Heart left ventricle (tissue), 16 donors: ENCODE data around the gene PLIN5. TPM values are rescaled to one million over a fixed set of nuclear protein-coding genes. Genes with fewer than 3 reads are reported as not detected.

ENCODE experiments used
- ATAC-seq, 4 donors: fragments of 200-7000 bp; cut with Tn5 transposase; one replicate each; pipeline ENCODE4 v1.9.1; 2020 to 2022; ENCODE audit warnings: moderate library complexity in 4 of 4, mild to moderate bottlenecking in 3 of 4, moderate number of reproducible peaks in 1 of 4
- DNase-seq, 5 donors: peaks; one replicate each; pipeline ENCODE4 v3.0.0-alpha.2; 2020
- H3K27ac ChIP-seq, 12 donors: fragments of 200-600 bp; sonication (generic) in 4 of 12; one replicate each; pipeline versions ENCODE4 v1.5.0 to v1.8.0; 2016 to 2022; ENCODE audit warnings: mild to moderate bottlenecking in 2 of 12
- H3K27me3 ChIP-seq, 9 donors: fragments of 200-600 bp; sonication (generic) in 2 of 9; one replicate each; pipeline versions ENCODE4 v1.5.1 to v1.8.0; 2016 to 2022; ENCODE audit warnings: mild to moderate bottlenecking in 3 of 9
- H3K36me3 ChIP-seq, 9 donors: fragments of 200-600 bp; sonication (generic) in 2 of 9; one replicate each; pipeline versions ENCODE4 v1.5.0 to v1.8.0; 2018 to 2022; ENCODE audit warnings: mild to moderate bottlenecking in 2 of 9
- H3K4me1 ChIP-seq, 12 donors: fragments of 200-600 bp; sonication (generic) in 4 of 12; one replicate each; pipeline versions ENCODE4 v1.5.0 to v1.8.0; 2016 to 2022; ENCODE audit warnings: mild to moderate bottlenecking in 3 of 12
- H3K4me3 ChIP-seq, 12 donors: fragments of 200-600 bp; sonication (generic) in 4 of 12; one replicate each; pipeline versions ENCODE4 v1.5.0 to v1.8.0; 2017 to 2022; ENCODE audit warnings: mild to moderate bottlenecking in 9 of 12, moderate library complexity in 4 of 12
- H3K9me3 ChIP-seq, 12 donors: fragments of 200-600 bp; sonication (generic) in 4 of 12; one replicate each; pipeline versions ENCODE4 v1.5.0 to v1.8.0; 2016 to 2022; ENCODE audit warnings: mild to moderate bottlenecking in 1 of 12
- POLR2A ChIP-seq, 2 donors: fragments of 450-650 bp; IDR thresholded peaks; one replicate each; pipeline ENCODE4 v1.6.1; 2017; ENCODE audit warnings: antibody characterized with exemption in 2 of 2, mild to moderate bottlenecking in 2 of 2, moderate library complexity in 2 of 2
- WGBS, 4 donors: extraction: QIAGEN DNeasy Blood & Tissue Kit in 2 of 4; methylation state at CpG; one replicate each; pipeline versions ENCODE4 v1.1.5 to v1.1.7; 2013 to 2018; 5-methylcytosine and 5-hydroxymethylcytosine counted together
- intact Hi-C, 10 donors: fragments of 100-400 bp; cut with DNase I; formaldehyde crosslinking; loops; one replicate each; pipeline versions ENCODE4 v1.11.1 to v1.14.2; 2022
- long read RNA-seq, 3 donors: library from polyadenylated mRNA; unstranded; transcript quantifications; one replicate each; pipeline ENCODE4 v2.0.0, GENCODE V29; 2020 to 2021
- polyA plus RNA-seq, 2 donors: library from polyadenylated mRNA; stranded (reverse); fragments of 200-250 nt; gene quantifications; one replicate each; pipeline ENCODE4 v1.2.3, GENCODE V29; 2013
- total RNA-seq, 9 donors: library from RNA; depleted of rRNA in 2 of 9; stranded (reverse); fragments of >200 nt in 2 of 9; fragmentation: NEBNext Ultra II Directional in 3 of 9; extraction: Animal tissue kit (Norgen Biotek cat#: 25700) in 3 of 9; gene quantifications; one replicate each; pipeline versions ENCODE4 v1.1.0 to v1.2.4, GENCODE V29; 2016 to 2023
- TF ChIP-seq, protein P1 (sequence below), 12 donors: fragments of 200-600 bp; sonication (generic) in 4 of 12; IDR thresholded peaks; one replicate each; pipeline versions ENCODE4 v1.5.0 to v1.8.0; 2018 to 2022; ENCODE audit warnings: antibody characterized with exemption in 12 of 12, mild to moderate bottlenecking in 5 of 12
- donor health status: ischemic (EF 13 %, LVEDD 7.1; RV severe dilation, severe dysfunction).
- donor health status: healthy with polysubstance abuse.
- donor health status: DM: no; HTN: yes; CAD: no.
- donor health status: DM: no; HTN: no; CAD: no.
- donor health status: ischemic (EF 25% LVEDD 6.9; RV normal size, moderate dysfunction).
- donor health status: ischemic (EF 25% LVEDD 5.7; RV mildly dilated, moderate dysfunction).
- donor health status: healthy.
- donor health status: DM: yes; HTN: yes; CAD: no.
- donor health status: ischemic (EF 35%, LVEDD 5.7; RV mildly dilated, moderate dysfunction).
- donor health status: nonischemic (EF 11% LVEDD 7.7; RV severe dilation, severe dysfunction).
- donor health status: DM: yes; HTN: yes; CAD: no.
- donor health status: PGD.
- donor health status: ischemic (EF 29% LVEDD 5.4; RV normal size, mild dysfunction).
- donor health status: nonischemic (EF 23%, LVEDD 6.1; RV moderate dilation, normal function).

The PLIN5 gene, protein sequence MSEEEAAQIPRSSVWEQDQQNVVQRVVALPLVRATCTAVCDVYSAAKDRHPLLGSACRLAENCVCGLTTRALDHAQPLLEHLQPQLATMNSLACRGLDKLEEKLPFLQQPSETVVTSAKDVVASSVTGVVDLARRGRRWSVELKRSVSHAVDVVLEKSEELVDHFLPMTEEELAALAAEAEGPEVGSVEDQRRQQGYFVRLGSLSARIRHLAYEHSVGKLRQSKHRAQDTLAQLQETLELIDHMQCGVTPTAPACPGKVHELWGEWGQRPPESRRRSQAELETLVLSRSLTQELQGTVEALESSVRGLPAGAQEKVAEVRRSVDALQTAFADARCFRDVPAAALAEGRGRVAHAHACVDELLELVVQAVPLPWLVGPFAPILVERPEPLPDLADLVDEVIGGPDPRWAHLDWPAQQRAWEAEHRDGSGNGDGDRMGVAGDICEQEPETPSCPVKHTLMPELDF
- 10 to 100 TPM; 26.0 to 88.6 (median 42.7) TPM for total RNA-seq
- 10 to 100 TPM; 17.5 to 65.0 TPM for polyA plus RNA-seq
- long read RNA-seq, donor 1, transcript PLIN5-204 (3 exons, 508 nt), result minor isoform, 7 of 362 reads
- long read RNA-seq, donor 1, transcript PLIN5-202 (2 exons, 907 nt), result minor isoform, 5 of 362 reads
- long read RNA-seq, donor 1, transcript PLIN5-201 (8 exons, 2,470 nt), result major isoform, 233 of 362 reads
- long read RNA-seq, donor 1, partial matches to known transcripts, result 13 of 362 reads
- long read RNA-seq, donor 1, other reads (novel, unspliced or antisense), result 103 of 362 reads
- long read RNA-seq, donor 2, transcript PLIN5-201 (8 exons, 2,470 nt), result major isoform, 712 of 987 reads
- long read RNA-seq, donor 2, transcript PLIN5-202 (2 exons, 907 nt), result minor isoform, 9 of 987 reads
- long read RNA-seq, donor 2, transcript PLIN5-204 (3 exons, 508 nt), result minor isoform, 5 of 987 reads
- long read RNA-seq, donor 2, partial matches to known transcripts, result 25 of 987 reads
- long read RNA-seq, donor 2, other reads (novel, unspliced or antisense), result 234 of 987 reads
- long read RNA-seq, donor 3, transcript PLIN5-201 (8 exons, 2,470 nt), result major isoform, 71 of 121 reads
- long read RNA-seq, donor 3, partial matches to known transcripts, result 1 of 121 reads
- long read RNA-seq, donor 3, other reads (novel, unspliced or antisense), result 46 of 121 reads

DNA sequence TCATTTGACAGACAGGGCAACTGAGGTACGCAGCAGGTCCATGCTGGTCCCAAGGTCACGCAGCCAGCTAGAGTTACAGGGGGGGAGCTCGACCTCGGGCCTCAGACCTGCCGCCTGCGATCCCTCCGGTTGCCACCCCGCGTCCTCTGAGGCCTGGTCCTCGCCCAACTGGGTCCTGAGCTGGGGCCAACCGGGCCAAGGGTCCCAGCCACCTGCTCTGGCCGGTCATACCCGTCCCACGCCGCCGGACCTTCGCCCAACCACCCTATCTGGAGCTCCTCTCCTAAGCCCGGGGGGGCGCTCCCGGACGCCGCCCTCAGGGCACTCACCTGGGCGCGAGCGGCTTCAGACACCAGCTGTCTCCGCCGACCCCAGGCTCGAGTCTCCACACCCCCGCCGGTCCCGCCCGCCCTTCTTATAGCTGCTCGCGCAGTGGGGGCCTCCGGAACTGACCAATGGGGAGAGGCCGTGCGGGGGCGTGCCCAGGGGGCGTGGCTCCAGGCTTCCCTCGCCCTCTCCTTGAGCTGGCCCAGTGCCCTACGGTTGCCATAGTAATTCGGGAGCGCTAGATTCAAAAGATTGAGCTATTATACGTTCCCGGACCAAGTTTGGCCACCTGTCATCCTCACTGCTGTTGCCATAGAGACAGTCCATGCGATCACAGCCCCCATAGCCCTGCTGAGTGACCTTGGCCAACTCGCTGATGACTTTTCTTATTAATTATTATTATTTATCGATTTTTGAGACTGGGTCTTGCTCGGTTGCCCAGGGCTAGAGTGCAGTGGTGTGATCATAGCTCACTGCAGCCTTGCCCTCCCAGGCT lies at the start of gene PLIN5:
PLIN5 (minus strand) TSS at position 389 of the 823 bp plus-strand sequence. CDS start 1,150 bp downstream, outside the sequence.
- intact Hi-C loops, result no loop called here
- Histone ChIP-seq H3K9me3 (peaks cover 0 to under 1% (median 0%) of the 10 kb centered on the region in 12 donors), H3K36me3 (no peaks in the 10 kb centered on the region), H3K4me3 (peak within 1 kb of the TSS in 11 of 12 donors; percentile 17 to 63 (median 48)), H3K27ac (peak within 1 kb of the TSS; percentile 41 to 89 (median 74)), H3K4me1 (peaks cover 0 to 37% (median 13%) of the 10 kb centered on the region in 12 donors), H3K27me3 (peaks cover 0 to 8% (median 0%) of the 10 kb centered on the region in 9 donors)
- DNase-seq, result peak; percentile 79 to 89 (median 87)
- peak; percentile 84 to 89 (median 88) for ATAC-seq
- TF ChIP-seq, protein P1, sequence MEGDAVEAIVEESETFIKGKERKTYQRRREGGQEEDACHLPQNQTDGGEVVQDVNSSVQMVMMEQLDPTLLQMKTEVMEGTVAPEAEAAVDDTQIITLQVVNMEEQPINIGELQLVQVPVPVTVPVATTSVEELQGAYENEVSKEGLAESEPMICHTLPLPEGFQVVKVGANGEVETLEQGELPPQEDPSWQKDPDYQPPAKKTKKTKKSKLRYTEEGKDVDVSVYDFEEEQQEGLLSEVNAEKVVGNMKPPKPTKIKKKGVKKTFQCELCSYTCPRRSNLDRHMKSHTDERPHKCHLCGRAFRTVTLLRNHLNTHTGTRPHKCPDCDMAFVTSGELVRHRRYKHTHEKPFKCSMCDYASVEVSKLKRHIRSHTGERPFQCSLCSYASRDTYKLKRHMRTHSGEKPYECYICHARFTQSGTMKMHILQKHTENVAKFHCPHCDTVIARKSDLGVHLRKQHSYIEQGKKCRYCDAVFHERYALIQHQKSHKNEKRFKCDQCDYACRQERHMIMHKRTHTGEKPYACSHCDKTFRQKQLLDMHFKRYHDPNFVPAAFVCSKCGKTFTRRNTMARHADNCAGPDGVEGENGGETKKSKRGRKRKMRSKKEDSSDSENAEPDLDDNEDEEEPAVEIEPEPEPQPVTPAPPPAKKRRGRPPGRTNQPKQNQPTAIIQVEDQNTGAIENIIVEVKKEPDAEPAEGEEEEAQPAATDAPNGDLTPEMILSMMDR (IDR thresholded peaks at IDR 0.05), result no peak
- TF ChIP-seq POLR2A (IDR thresholded peaks at IDR 0.05), result peak; percentile 50 to 67
- 8 to 22% (median 11%) methylated on average over 20 to 49 of the region's 49 CpGs for WGBS, 4 donors

DNA sequence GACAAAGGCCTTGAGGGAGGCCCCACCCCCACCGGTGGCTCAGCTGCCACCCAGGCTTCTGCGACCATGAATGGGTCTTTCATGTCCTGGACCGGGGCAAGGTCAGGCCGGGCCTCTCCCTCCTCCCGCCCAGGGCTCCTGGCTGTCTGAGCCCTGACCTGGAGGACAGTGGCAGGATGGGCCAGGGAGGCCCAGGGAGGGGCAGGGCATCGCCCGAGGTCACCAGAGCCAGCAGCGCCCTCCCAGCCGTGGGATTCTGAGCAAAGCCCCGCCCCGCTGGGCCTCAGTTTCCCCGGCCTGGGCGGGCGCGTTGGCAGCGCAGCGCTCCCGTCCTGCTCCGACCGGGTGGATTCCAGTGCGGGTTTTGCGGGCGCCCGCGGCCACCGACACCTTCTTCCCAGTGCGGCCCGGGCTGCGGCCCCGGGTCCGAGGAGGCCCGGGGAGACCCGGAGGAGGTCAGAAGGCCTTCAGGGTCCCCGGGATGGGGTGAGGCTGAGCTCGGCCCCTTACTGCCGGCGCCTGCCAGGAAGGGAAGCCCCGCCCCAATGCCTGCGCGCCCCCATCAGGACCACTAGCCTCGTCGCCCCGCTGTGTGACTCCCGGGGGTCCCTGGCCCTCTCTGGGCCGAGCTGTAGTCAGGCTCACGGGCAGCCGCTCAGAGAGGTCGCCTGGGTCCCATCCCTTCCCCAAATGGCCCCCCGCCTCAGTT lies 49.1 kb upstream of the PLIN5 start:
- DNase-seq (peak in 1 of 5 donors; percentile 25), ATAC-seq (peak in 3 of 4 donors; percentile 34 to 49 (median 36))
- intact Hi-C loops, result no loop called here
- Histone ChIP-seq H3K9me3 (no peaks in the 10 kb centered on the region), H3K4me1 (peaks cover 3 to 32% (median 12%) of the 10 kb centered on the region in 12 donors), H3K27ac (no peak overlapping the region), H3K36me3 (no peaks in the 10 kb centered on the region), H3K27me3 (peaks cover 20 to 67% (median 29%) of the 10 kb centered on the region in 9 donors), H3K4me3 (peak overlapping the region; percentile 8 to 64 (median 50))
- no peak for TF ChIP-seq POLR2A (IDR thresholded peaks at IDR 0.05)
- TF ChIP-seq, protein P1 (IDR thresholded peaks at IDR 0.05), result no peak
- WGBS, 4 donors, result 2 to 3% (median 3%) methylated on average over 8 to 49 of the region's 49 CpGs

DNA sequence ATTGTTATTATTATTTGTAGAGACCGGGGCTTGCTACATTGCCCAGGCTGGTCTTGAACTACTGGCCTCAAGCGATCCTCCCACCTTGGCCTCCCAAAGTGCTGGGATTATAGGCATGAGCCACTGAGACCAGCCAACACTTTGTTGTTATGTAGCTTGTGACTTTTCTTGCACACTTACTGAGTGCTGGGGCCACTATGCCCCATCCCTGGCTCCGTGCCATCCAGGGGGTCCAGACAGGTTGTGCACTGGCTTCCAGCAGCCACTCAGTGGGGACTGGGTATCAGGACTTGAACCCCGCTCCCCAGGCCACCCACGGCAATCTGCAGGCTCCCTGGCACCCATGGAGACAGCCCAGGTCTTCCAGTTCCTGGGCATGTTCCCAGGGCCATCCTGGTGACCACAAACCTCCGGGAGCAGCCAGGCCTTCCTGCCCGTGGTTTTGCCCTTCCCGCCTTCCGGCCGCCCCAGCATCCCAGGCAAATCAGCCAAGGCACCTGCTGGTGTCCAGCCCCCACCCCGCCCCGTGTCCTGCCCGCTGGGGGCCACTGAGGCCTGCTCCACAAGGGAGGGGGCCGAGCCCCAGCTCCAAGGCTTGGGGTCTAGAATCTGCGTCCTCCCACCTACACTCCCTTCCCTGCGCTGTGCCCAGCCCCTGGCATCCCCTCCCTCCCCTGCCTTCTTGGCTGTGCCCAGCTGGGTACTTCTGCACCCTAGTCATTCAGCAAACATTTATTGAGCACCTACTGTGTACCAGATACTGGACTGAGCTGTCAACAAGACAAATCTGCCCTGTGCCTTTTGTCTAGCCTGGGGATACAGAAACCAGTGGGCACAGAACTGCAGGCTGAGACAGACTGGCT lies 48.2 kb upstream of the PLIN5 start:
- intact Hi-C loops, result no loop called here
- WGBS, 4 donors, result 64 to 78% (median 70%) methylated on average over 14 to 16 of the region's 16 CpGs
- Histone ChIP-seq H3K9me3 (no peaks in the 10 kb centered on the region), H3K27me3 (peaks cover 20 to 72% (median 32%) of the 10 kb centered on the region in 9 donors), H3K27ac (no peak overlapping the region), H3K4me3 (no peak overlapping the region), H3K36me3 (no peaks in the 10 kb centered on the region), H3K4me1 (peaks cover 3 to 32% (median 12%) of the 10 kb centered on the region in 12 donors)
- no peak for ATAC-seq
- TF ChIP-seq POLR2A (IDR thresholded peaks at IDR 0.05), result no peak
- TF ChIP-seq, protein P1 (IDR thresholded peaks at IDR 0.05), result no peak
- no peak for DNase-seq
